Stimulated activated CD8-positive, alpha-beta memory T cell treated with anti-CD3 and anti-CD28 coated beads, Interleukin-4, amount 100 ng/mL, for 48 hours (primary cell): ENCODE results near the gene RAPGEF6.
"Not testable (repeated sequence)": the region's sequence is repeated elsewhere in the genome, so short reads cannot be mapped to it uniquely, and the experiment has no call there.

Experiments used
- DNase-seq: peaks from one replicate; pipeline ENCODE4 v3.0.0-alpha.2; 2020

The RAPGEF6 gene

GRCh38 chr5:131640043-131640856, 5.2 kb upstream of the RAPGEF6 start:
- peak; percentile 66 for DNase-seq

- DNase-seq: no peak
These were observed 4.1 kb upstream of the RAPGEF6 start for GRCh38 chr5:131639148-131639547.

GRCh38 chr5:131637694-131638093, 2.7 kb upstream of the RAPGEF6 start:
- no peak for DNase-seq

GRCh38 chr5:131635684-131636572, 899 bp upstream of the RAPGEF6 start:
- DNase-seq: no peak

GRCh38 chr5:131634666-131634995, 398 bp downstream of the RAPGEF6 start:
- DNase-seq: peak; percentile 76

GRCh38 chr5:131634238-131634637, 791 bp downstream of the RAPGEF6 start:
- DNase-seq: no peak

- DNase-seq: no peak
These were observed 1.2 kb downstream of the RAPGEF6 start for GRCh38 chr5:131633830-131634229.

- no peak for DNase-seq
These were observed 4.1 kb downstream of the RAPGEF6 start for GRCh38 chr5:131630963-131631350.

GRCh38 chr5:131630208-131630962, 4.6 kb downstream of the RAPGEF6 start:
- DNase-seq: no peak

GRCh38 chr5:131628990-131629389, 6.0 kb downstream of the RAPGEF6 start:
- DNase-seq: no peak

GRCh38 chr5:131627207-131627865, 7.7 kb downstream of the RAPGEF6 start:
- no peak for DNase-seq

GRCh38 chr5:131622633-131623032, 12.4 kb downstream of the RAPGEF6 start:
- no peak for DNase-seq

GRCh38 chr5:131621164-131621563, 13.9 kb downstream of the RAPGEF6 start:
- DNase-seq: not testable (repeated sequence)

GRCh38 chr5:131619102-131619501, 15.9 kb downstream of the RAPGEF6 start:
- no peak for DNase-seq

GRCh38 chr5:131617140-131617822, 17.7 kb downstream of the RAPGEF6 start:
- DNase-seq: no peak

GRCh38 chr5:131615957-131616356, 19.1 kb downstream of the RAPGEF6 start:
- DNase-seq: no peak

GRCh38 chr5:131613423-131613822, 21.6 kb downstream of the RAPGEF6 start:
- DNase-seq: no peak

GRCh38 chr5:131611064-131611381, 24.0 kb downstream of the RAPGEF6 start:
- no peak for DNase-seq

GRCh38 chr5:131610198-131611063, 24.6 kb downstream of the RAPGEF6 start:
- DNase-seq: no peak

GRCh38 chr5:131609774-131610173, 25.3 kb downstream of the RAPGEF6 start:
- DNase-seq: no peak

- no peak for DNase-seq
These were observed 26.4 kb downstream of the RAPGEF6 start for GRCh38 chr5:131608597-131608996.
